GM18505 (cell line): ENCODE results near the gene MVD.

ENCODE experiments used
- ATAC-seq: cut with Tn5 transposase; IDR thresholded peaks from one replicate; pipeline ENCODE4 v1.9.1; 2021; ENCODE audit not compliant: unreplicated experiment
- POLR2A ChIP-seq: IDR thresholded peaks from 4 replicates; pipeline ENCODE4 v1.6.1; 2011; ENCODE audit warnings: borderline replicate concordance; ENCODE audit not compliant: insufficient read depth, insufficient read length; ENCODE audit errors: extremely low read depth

The MVD gene

GRCh38 chr16:88701581-88702370 lies 38.9 kb upstream of the MVD start:
- no peak for TF ChIP-seq POLR2A
- ATAC-seq = no peak

- peak; percentile 58 for ATAC-seq
- peak; percentile 57 for TF ChIP-seq POLR2A
Measured at GRCh38 chr16:88700636-88701482, 38.0 kb upstream of the MVD start.

GRCh38 chr16:88700322-88700635 lies 37.4 kb upstream of the MVD start:
- no peak for TF ChIP-seq POLR2A
- ATAC-seq = no peak

- ATAC-seq = no peak
Measured at GRCh38 chr16:88699180-88699579, 36.3 kb upstream of the MVD start.

GRCh38 chr16:88698646-88699045 lies 35.8 kb upstream of the MVD start:
- no peak for TF ChIP-seq POLR2A
- no peak for ATAC-seq

More at GRCh38 chr16:88699180-88699579, 36.3 kb upstream of the MVD start:
- no peak for TF ChIP-seq POLR2A

- no peak for TF ChIP-seq POLR2A
Measured at GRCh38 chr16:88697831-88698615, 35.1 kb upstream of the MVD start.

GRCh38 chr16:88697116-88697830 lies 34.4 kb upstream of the MVD start:
- no peak for TF ChIP-seq POLR2A

More at GRCh38 chr16:88697831-88698615, 35.1 kb upstream of the MVD start:
- no peak for ATAC-seq

GRCh38 chr16:88696441-88696840 lies 33.5 kb upstream of the MVD start:
- no peak for TF ChIP-seq POLR2A
- ATAC-seq = no peak

More at GRCh38 chr16:88697116-88697830, 34.4 kb upstream of the MVD start:
- no peak for ATAC-seq

GRCh38 chr16:88695753-88696152 lies 32.9 kb upstream of the MVD start:
- ATAC-seq = no peak
- TF ChIP-seq POLR2A = no peak

- no peak for ATAC-seq
- no peak for TF ChIP-seq POLR2A
Measured at GRCh38 chr16:88695218-88695617, 32.3 kb upstream of the MVD start.

GRCh38 chr16:88694221-88695087 lies 31.6 kb upstream of the MVD start:
- TF ChIP-seq POLR2A = no peak

More at GRCh38 chr16:88694221-88695087, 31.6 kb upstream of the MVD start:
- ATAC-seq = no peak
